ENCODE data around the gene SELENBP1. TPM values are rescaled to one million over a fixed set of nuclear protein-coding genes. Genes with fewer than 3 reads are reported as not detected.

SELENBP1 gene
- total RNA-seq, 1 experiment from 2014 or later = 7.8 TPM

DNA sequence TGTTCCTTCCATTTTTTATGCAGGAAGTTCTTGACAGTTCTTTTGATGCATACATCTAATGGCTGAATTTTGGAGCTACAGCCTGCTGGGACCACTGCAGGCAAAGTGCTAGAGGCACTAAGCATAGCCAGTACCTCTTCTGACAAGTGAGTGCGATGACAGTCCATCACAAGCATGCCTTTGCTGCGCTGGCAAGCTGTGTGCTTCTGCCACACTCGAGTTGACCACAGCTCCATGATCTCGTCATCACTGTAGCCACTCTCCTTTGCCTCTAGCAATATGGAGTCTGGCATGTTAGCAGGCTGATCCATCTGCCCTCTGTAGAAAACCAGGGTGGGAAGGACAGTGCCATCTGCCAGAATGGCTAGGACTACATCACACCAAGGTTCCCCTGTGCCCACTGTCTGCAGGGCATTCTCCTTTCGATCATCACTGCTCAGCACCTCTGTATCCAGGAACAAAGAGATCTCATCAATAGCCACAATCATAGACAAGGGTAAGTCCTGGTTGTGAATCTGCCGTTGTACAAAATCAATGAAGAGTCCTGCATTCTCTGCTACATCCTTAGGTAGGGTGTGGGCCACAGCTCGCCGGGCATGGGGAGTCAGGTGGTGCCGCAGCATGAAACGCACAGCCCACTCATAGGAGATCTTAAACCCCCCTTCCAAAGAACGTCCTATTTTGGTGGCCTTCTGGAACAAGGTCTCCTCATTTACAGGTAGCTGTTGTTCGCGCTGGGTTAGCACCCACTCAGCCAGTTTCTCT is 32.9 kb upstream of the SELENBP1 start:
- peaks cover 21% of the 10 kb centered on the region for H3K4me1 Mint-ChIP-seq (ENCODE audit: low read depth, unreplicated experiment)

DNA sequence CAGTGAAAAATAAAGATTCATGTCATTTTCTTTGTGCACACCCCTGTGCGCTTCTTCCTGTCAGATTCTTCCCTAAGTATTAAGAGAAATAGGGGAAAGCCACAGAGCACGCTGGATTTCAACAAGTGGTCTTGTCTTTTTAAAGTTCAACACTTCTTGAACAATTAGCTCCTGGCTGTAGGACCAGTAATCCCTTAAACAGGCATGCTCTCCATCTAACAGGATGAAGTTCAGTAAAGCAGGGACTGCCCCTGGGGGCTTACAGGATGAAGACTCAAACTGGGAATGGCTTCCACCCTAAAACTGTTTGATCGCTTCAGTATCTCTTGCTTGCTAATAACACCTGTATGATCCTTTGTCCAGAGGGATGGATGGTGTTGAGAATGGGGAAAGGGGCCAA is 31.1 kb upstream of the SELENBP1 start:
- peaks cover 33% of the 10 kb centered on the region for H3K4me1 Mint-ChIP-seq (ENCODE audit: low read depth, unreplicated experiment)
- H3K27ac Mint-ChIP-seq (ENCODE audit: unreplicated experiment) = no peak overlapping the region
- no peaks in the 10 kb centered on the region for H3K27me3 Mint-ChIP-seq (ENCODE audit: unreplicated experiment)
- TF ChIP-seq, protein P1, sequence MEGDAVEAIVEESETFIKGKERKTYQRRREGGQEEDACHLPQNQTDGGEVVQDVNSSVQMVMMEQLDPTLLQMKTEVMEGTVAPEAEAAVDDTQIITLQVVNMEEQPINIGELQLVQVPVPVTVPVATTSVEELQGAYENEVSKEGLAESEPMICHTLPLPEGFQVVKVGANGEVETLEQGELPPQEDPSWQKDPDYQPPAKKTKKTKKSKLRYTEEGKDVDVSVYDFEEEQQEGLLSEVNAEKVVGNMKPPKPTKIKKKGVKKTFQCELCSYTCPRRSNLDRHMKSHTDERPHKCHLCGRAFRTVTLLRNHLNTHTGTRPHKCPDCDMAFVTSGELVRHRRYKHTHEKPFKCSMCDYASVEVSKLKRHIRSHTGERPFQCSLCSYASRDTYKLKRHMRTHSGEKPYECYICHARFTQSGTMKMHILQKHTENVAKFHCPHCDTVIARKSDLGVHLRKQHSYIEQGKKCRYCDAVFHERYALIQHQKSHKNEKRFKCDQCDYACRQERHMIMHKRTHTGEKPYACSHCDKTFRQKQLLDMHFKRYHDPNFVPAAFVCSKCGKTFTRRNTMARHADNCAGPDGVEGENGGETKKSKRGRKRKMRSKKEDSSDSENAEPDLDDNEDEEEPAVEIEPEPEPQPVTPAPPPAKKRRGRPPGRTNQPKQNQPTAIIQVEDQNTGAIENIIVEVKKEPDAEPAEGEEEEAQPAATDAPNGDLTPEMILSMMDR (IDR thresholded peaks at IDR 0.05; ENCODE audit: unreplicated experiment) = no peak
- CTCF ChIA-PET = interaction anchor here (0.6 kb wide), 2 partner anchors 25 to 79 kb away, joined by 4 to 7 read pairs; no protein-coding TSS in a partner anchor
- no peak for DNase-seq
- intact Hi-C loops (cut with micrococcal nuclease; ENCODE audit: unreplicated experiment) = no loop called here
- BruUV-seq (replicated peaks) = no TSS peak
- H3K4me3 Mint-ChIP-seq (ENCODE audit: low read depth, unreplicated experiment) = no peak overlapping the region
- peaks cover 88% of the 10 kb centered on the region for H3K36me3 Mint-ChIP-seq (ENCODE audit: insufficient read depth, unreplicated experiment)
- H3K9me3 Mint-ChIP-seq (ENCODE audit: low read depth, unreplicated experiment) = no peaks in the 10 kb centered on the region

More for the DNA sequence above, 32.9 kb upstream of the SELENBP1 start:
- H3K4me3 Mint-ChIP-seq (ENCODE audit: low read depth, unreplicated experiment) = no peak overlapping the region
- no peak overlapping the region for H3K27ac Mint-ChIP-seq (ENCODE audit: unreplicated experiment)
- no peak for DNase-seq
- H3K9me3 Mint-ChIP-seq (ENCODE audit: low read depth, unreplicated experiment) = no peaks in the 10 kb centered on the region
- H3K27me3 Mint-ChIP-seq (ENCODE audit: unreplicated experiment) = no peaks in the 10 kb centered on the region
- peaks cover 84% of the 10 kb centered on the region for H3K36me3 Mint-ChIP-seq (ENCODE audit: insufficient read depth, unreplicated experiment)
- BruUV-seq (replicated peaks) = no TSS peak
- CTCF ChIA-PET = no interaction called here
- TF ChIP-seq, protein P1 (IDR thresholded peaks at IDR 0.05; ENCODE audit: unreplicated experiment) = no peak
- intact Hi-C loops (cut with micrococcal nuclease; ENCODE audit: unreplicated experiment) = no loop called here

DNA sequence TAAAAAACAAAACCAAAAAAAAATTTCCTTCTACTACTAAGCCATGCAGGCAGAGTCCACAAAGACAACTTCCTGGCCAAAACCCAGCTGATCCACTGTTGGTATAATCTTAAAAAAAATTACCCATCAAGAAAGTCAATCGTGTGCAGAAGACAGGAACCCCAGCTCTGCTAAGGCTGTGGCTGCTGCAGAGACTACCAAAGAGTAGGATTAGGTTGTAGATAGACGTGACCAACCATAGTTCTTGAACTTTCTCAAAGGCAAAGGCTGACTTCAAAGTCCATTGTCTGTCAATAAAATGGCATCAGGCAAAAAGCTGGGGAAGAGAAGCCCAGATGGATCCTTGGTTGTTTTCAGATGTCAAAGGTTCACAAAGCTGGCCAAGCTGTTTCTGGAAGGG is 30.3 kb upstream of the SELENBP1 start:
- CTCF ChIA-PET = interaction anchor here (1.2 kb wide), 1 partner anchor 102 kb away, joined by 5 read pairs; no protein-coding TSS in a partner anchor
- H3K27ac Mint-ChIP-seq (ENCODE audit: unreplicated experiment) = peak overlapping the region; percentile 67
- intact Hi-C loops (cut with micrococcal nuclease; ENCODE audit: unreplicated experiment) = no loop called here

DNA sequence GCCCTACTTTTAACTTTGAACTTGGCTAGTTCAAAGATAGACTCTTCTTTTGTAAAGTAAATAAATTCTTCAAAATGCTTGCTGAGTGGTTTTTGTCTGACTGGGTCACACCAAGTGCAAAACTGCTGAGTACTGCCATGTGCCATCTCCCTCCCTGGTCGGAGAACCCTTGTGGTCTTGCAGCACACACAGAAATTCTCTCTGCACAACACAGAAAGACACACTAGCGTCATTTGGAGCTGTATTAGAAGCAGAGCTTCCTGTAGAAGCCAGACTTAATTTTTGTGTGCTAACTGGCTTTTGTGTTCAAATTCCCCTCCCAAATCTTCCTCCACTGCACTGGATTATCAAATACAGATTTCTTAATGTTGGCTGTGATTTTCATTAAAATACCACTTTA is 29.4 kb upstream of the SELENBP1 start:
- no peaks in the 10 kb centered on the region for H3K27me3 Mint-ChIP-seq (ENCODE audit: unreplicated experiment)
- H3K36me3 Mint-ChIP-seq (ENCODE audit: insufficient read depth, unreplicated experiment) = peaks cover 75% of the 10 kb centered on the region
- peak overlapping the region; percentile 99 for H3K27ac Mint-ChIP-seq (ENCODE audit: unreplicated experiment)
- TF ChIP-seq, protein P1 (IDR thresholded peaks at IDR 0.05; ENCODE audit: unreplicated experiment) = no peak
- H3K4me3 Mint-ChIP-seq (ENCODE audit: low read depth, unreplicated experiment) = peak overlapping the region; percentile 99
- CTCF ChIA-PET = interaction anchor here (1.2 kb wide), 1 partner anchor 101 kb away, joined by 5 read pairs; no protein-coding TSS in a partner anchor
- DNase-seq = no peak
- BruUV-seq (replicated peaks) = no TSS peak
- peaks cover 33% of the 10 kb centered on the region for H3K4me1 Mint-ChIP-seq (ENCODE audit: low read depth, unreplicated experiment)
- intact Hi-C loops (cut with micrococcal nuclease; ENCODE audit: unreplicated experiment) = no loop called here
- no peaks in the 10 kb centered on the region for H3K9me3 Mint-ChIP-seq (ENCODE audit: low read depth, unreplicated experiment)

More for the DNA sequence above, 30.3 kb upstream of the SELENBP1 start:
- peaks cover 33% of the 10 kb centered on the region for H3K4me1 Mint-ChIP-seq (ENCODE audit: low read depth, unreplicated experiment)
- peaks cover 84% of the 10 kb centered on the region for H3K36me3 Mint-ChIP-seq (ENCODE audit: insufficient read depth, unreplicated experiment)
- no peaks in the 10 kb centered on the region for H3K27me3 Mint-ChIP-seq (ENCODE audit: unreplicated experiment)
- TF ChIP-seq, protein P1 (IDR thresholded peaks at IDR 0.05; ENCODE audit: unreplicated experiment) = no peak
- no peak for DNase-seq
- no TSS peak for BruUV-seq (replicated peaks)
- H3K4me3 Mint-ChIP-seq (ENCODE audit: low read depth, unreplicated experiment) = no peak overlapping the region
- H3K9me3 Mint-ChIP-seq (ENCODE audit: low read depth, unreplicated experiment) = no peaks in the 10 kb centered on the region
